ENCODE measurements around the gene TRPV4.

TRPV4 gene

DNA sequence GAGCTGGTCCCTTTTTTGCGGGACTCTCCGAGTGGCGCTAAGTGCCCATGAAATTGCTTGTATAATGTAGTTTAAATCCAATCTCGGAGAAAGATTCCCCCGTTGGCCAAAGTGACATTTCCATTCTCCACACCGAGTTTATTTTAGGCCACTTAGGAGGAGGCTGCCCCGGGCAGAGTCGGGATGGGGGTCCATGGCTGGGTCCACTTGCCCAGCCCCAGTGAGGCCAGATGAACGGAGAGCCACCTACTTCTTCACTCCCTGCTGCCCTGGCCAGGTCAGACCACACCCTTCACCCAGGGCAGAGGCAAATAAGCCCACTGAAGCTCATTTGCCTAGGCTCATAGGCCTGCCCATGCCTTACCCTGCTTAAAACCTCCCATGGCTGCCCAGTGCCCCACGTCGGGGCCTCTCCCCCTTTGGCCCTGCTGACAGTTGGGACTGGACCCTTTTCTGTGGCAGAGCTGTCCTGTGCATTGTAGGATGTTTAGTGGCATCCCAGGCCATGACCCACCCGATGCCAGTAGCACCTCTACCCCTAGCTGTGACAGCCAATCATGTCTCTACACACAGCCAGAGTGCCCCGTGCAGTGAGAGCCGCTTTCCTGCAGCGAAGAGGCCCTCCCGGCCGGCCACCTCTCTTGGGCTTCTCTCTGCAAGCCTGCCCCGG, 68.3 kb downstream of the TRPV4 start:
- in situ Hi-C loops (cut with MboI; ENCODE audit: low sequenced_read_pairs), result no loop called here

- in situ Hi-C loops (cut with MboI; ENCODE audit: low sequenced_read_pairs), result no loop called here
These were observed 69.1 kb downstream of the TRPV4 start for GRCh38 chr12:109764123-109764522.

DNA sequence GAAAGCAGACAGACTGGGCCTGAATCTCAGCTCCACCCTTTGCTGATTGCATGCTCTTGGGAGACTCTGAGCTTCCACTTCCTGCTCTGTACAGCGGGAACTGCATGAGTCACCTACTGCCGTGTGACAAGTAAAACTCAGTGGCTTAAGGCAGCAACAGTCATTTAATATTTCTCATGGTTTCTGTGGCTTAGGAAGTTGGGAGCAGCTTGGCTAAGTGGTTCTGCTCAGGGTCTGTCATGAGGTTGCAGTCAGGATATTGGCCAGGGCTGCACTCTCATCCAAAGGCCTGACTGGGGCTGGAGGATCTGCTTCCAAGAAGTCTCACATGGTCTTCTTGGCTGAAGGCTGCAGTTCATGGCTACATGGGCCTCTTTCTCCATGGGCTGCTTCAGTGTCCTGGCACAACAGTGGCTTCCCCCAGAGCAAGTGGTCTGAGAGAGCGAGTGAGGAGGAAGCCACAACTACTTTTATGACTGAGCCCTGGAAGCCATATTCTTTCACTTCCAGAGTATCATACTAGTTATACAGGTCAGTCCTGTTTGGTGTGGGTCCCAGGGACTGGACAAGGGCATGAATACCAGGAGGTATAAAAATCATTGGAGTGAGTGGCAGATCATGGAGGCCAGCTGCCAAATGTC, 69.9 kb downstream of the TRPV4 start:
- in situ Hi-C loops (cut with MboI; ENCODE audit: low sequenced_read_pairs), result no loop called here

DNA sequence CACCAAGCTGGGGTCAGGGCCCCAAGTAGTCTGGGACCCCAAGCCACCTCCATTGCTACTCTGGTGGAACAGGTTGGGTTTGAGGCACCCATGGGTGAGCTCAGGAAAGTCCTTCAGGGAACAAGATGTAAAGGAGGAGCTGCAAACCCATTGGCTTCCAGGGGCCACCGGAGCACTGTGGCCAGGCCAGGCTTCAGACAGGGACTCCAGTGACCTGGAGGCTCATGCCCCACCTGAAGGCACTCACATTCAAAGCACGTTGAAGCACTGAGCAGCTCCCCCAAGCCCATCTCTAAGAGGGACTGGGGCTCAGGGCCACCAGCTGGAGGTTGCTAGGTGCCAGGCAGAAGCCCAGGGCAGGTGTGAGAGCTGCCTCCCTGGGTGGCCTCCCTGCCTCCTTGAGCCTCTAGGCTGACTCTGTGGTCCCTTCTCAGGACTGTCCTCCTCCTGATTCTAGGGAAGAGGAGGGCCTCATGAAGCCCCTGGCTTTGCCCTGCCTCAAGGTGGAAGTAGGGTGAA, 70.5 kb downstream of the TRPV4 start:
- in situ Hi-C loops (cut with MboI; ENCODE audit: low sequenced_read_pairs), result no loop called here

GRCh38 chr12:109762071-109762672, 71.0 kb downstream of the TRPV4 start:
- in situ Hi-C loops (cut with MboI; ENCODE audit: low sequenced_read_pairs), result no loop called here

DNA sequence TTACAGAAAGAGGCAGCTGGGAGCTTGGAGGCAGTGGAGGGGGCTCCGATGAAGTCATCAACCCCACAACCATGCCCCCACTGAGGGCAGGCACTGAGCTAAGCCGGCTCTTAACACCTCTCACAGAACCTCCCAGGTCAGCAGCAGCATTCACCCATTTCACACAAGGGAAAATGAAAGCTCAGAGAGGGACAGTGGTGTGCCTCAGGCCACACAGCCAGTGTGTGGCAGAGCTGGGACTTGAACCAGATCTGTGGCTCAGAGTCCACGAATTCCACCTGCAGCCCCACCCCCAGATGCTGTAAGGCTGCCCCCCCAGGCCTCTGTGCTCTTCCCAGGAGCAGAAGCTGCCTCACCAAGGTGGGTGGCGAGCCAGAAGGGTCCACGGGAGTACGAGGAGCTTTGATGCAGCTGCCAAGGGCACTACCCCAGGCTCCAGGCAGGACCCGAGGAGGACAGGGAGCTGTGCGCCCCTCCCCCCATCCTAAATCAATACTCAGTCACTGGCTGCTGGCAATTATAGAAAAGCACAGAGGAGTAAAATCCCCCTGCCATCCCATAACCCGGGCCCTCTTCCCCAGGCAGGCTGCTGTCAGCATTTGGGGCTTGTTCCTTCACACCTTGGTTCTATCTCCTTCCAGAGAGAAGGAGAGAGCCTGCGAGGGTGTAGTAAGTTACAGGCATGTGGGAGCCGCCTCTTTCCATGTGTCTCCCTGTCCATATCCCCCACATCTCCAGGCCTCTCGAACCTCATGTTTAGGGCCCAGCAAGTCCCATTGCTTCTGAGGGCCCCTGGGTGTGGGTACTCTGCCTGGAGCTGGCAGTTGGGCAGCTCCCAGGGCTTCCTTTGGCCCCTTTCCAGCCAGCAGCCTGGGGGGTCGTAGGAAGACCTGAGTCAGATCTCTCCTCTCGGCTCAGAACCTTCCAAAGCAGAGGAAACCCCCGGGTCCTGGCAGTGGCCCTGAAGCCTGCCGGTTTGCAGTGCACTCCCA, 72.0 kb downstream of the TRPV4 start:
- in situ Hi-C loops (cut with MboI; ENCODE audit: low sequenced_read_pairs), result no loop called here

GRCh38 chr12:109760031-109760929, 72.9 kb downstream of the TRPV4 start:
- in situ Hi-C loops (cut with MboI; ENCODE audit: low sequenced_read_pairs), result no loop called here

GRCh38 chr12:109759595-109759994, 73.6 kb downstream of the TRPV4 start:
- in situ Hi-C loops (cut with MboI; ENCODE audit: low sequenced_read_pairs), result no loop called here

- in situ Hi-C loops (cut with MboI; ENCODE audit: low sequenced_read_pairs), result no loop called here
These were observed 74.5 kb downstream of the TRPV4 start for GRCh38 chr12:109758426-109759420.

GRCh38 chr12:109757671-109758265, 75.4 kb downstream of the TRPV4 start:
- in situ Hi-C loops (cut with MboI; ENCODE audit: low sequenced_read_pairs), result no loop called here

DNA sequence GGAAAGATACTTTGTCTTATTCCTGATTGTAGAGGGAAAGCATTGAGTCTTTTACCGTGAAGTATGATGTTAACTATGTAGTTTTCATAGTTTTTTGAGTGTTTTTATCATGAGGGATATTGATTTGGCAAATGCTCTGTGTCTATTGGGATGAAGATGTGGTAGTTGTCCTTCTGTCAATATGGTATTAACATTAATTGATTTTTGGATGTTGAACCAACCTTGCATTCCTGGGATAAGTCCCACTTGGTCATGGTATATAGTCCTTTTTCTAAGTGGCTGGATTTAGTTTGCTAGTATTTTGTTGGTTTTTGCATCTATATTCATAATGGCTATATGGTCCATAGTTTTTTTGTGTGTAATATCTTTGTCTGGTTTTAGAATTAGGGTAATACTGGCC, 76.7 kb downstream of the TRPV4 start:
- in situ Hi-C loops (cut with MboI; ENCODE audit: low sequenced_read_pairs), result no loop called here

- in situ Hi-C loops (cut with MboI; ENCODE audit: low sequenced_read_pairs), result no loop called here
These were observed 79.2 kb downstream of the TRPV4 start for GRCh38 chr12:109753959-109754358.

DNA sequence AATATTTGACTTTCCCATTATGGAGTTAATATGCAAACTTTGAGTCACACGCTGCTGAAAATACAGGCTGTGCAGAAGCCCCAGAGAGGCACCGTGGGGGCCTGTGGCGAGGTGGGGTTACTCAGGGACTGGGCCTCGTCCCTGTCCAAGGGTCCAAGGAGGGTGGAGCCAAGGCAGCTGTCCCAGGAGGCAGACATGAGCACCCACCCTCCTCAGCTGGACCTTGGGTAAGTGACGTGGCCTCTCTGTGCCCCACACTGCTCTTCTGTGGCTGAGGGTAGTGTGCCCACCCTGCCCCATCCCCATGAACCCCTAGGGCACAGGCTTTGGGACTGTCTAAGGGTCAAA, 80.2 kb downstream of the TRPV4 start:
- in situ Hi-C loops (cut with MboI; ENCODE audit: low sequenced_read_pairs), result no loop called here

- in situ Hi-C loops (cut with MboI; ENCODE audit: low sequenced_read_pairs), result no loop called here
These were observed 80.8 kb downstream of the TRPV4 start for GRCh38 chr12:109752117-109753053.

- in situ Hi-C loops (cut with MboI; ENCODE audit: low sequenced_read_pairs), result no loop called here
These were observed 87.9 kb downstream of the TRPV4 start for GRCh38 chr12:109744986-109745942.

GRCh38 chr12:109744026-109744425, 89.2 kb downstream of the TRPV4 start:
- in situ Hi-C loops (cut with MboI; ENCODE audit: low sequenced_read_pairs), result no loop called here

Measured in hTERT RPE-1 (cell line).